ENCODE data around the gene BCR. TPM values are rescaled to one million over a fixed set of nuclear protein-coding genes. Genes with fewer than 3 reads are reported as not detected.

The BCR gene
- total and polyA plus RNA-seq, 2 of the 13 experiments (the other 11 are each of a cell fraction or from before 2014, with no cell fraction given) = 19.9 to 33.6 TPM

- Histone ChIP-seq H3K36me3 (replicated peaks in 1 of 2; ENCODE audit: control insufficient read depth in 1 of 2, insufficient read depth in 2 of 2, low read length in 2 of 2) (peaks cover 0 to 8% of the 10 kb centered on the region in 2 experiments; a peak in 3 of 5 replicates), H3K4me1 (ENCODE audit: insufficient read depth, low read length) (peaks cover 59% of the 10 kb centered on the region), H3K27ac (ENCODE audit: extremely low read length, insufficient read depth, low read length) (no peak overlapping the region), H4K20me1 (ENCODE audit: insufficient read depth, low read length) (no peaks in the 10 kb centered on the region; the same call in 1 of the 2 replicates), H3K9me3 (ENCODE audit: low read length) (no peaks in the 10 kb centered on the region), H3K9ac (ENCODE audit: insufficient read depth, low read depth, low read length) (no peak overlapping the region), H3K4me2 (ENCODE audit: low read depth, low read length) (no peak overlapping the region), H3K79me2 (ENCODE audit: insufficient read depth, low read length) (peaks cover 64% of the 10 kb centered on the region), H3K4me3 (replicated peaks in 1 of 3; ENCODE audit: insufficient read depth in 1 of 3, low read depth in 2 of 3, low read length in 3 of 3) (no peak overlapping the region), H2AFZ (ENCODE audit: low read length) (no peak overlapping the region), H3K27me3 (ENCODE audit: control insufficient read depth in 1 of 2, insufficient read depth in 2 of 2, low read length in 2 of 2) (no peaks in the 10 kb centered on the region)
- no peak for TF ChIP-seq ZNF674 (CRISPR knock-in tag; IDR thresholded peaks at IDR 0.05; ENCODE audit: low read depth)
- no peak for TF ChIP-seq ZNF101 (CRISPR knock-in tag; IDR thresholded peaks at IDR 0.05; ENCODE audit: borderline replicate concordance, low read depth)
- TF ChIP-seq HNRNPUL1 (IDR thresholded peaks at IDR 0.05; ENCODE audit: low read depth, low read length) = no peak
- in situ Hi-C loops (cut with HindIII; ENCODE audit: extremely low pct_ligation_motif_present, low pct_unique_long_range_greater_than_20kb) = no loop called here
- CTCF ChIA-PET (ENCODE audit: low intra/inter-chr PET ratio, low total read pairs) = no interaction called here
- DNase-seq (ENCODE audit: low spot score) (no peak), ATAC-seq (no peak), FAIRE-seq (no peak)
- 93% methylated on average over 3 of the region's 5 CpGs for WGBS (ENCODE audit: low lambda C conversion rate)
- intact Hi-C loops (cut with micrococcal nuclease; ENCODE audit: unreplicated experiment) = loop anchor here (5.0 kb wide), 1 partner anchor 38 kb away; no protein-coding TSS in a partner anchor
- no TSS peak for BruUV-seq (replicated peaks)
- POLR2A ChIA-PET = no interaction called here
Measured at GRCh38 chr22:23244690-23245044, 64.4 kb downstream of the BCR start.

DNA sequence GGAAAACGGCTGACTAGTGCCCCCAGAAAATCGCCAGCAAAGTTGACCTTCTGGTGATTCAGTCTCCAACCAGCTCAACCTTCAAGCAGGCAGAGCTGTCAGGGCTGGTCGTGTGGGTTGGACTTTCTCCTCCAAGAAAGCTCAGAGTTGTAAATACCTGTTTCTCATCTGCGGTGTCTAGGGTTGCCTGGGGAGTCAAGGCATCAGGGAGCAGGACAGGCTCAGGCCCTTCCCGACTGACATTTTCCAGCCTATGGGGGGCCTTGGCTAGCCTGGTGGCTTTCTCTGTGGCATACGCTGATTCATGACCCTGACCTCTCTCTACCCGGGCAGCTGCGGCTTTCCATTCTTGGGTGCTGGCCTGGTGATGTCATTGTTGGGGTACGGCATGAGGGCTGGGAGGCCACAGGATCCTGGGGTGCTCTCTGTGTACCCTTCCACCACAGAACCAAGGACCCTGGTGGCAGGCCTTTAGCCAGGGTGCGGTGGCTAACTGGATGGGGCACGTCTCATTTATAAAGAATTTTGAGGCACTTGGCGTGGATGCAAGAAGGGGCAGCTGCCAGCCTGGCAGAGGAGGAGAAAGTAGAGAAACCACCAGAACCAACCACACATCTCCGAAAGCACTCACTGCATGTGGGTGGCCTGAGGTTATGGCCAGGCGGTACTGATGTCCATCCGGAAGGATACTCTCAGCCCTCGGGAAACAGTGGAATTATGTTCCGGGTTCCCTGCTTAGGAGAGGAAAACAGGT lies 64.9 kb downstream of the BCR start:
- ChIA-PET CTCF (ENCODE audit: low intra/inter-chr PET ratio, low total read pairs) (no interaction called here), POLR2A (no interaction called here)
- no peak overlapping the region for H2AFZ ChIP-seq (ENCODE audit: low read length)
- no TSS peak for BruUV-seq (replicated peaks)
- H3K36me3 ChIP-seq (replicated peaks in 1 of 2; ENCODE audit: control insufficient read depth in 1 of 2, insufficient read depth in 2 of 2, low read length in 2 of 2) = peaks cover 0 to 8% of the 10 kb centered on the region in 2 experiments; a peak in 3 of 5 replicates
- H3K4me2 ChIP-seq (ENCODE audit: low read depth, low read length) = no peak overlapping the region
- FAIRE-seq (no peak), DNase-seq (ENCODE audit: low spot score) (no peak), ATAC-seq (no peak)
- no peak overlapping the region for H3K4me3 ChIP-seq (replicated peaks in 1 of 3; ENCODE audit: insufficient read depth in 1 of 3, low read depth in 2 of 3, low read length in 3 of 3)
- intact Hi-C loops (cut with micrococcal nuclease; ENCODE audit: unreplicated experiment) (loop anchor here (5.0 kb wide), 1 partner anchor 37 kb away; no protein-coding TSS in a partner anchor), in situ Hi-C loops (cut with HindIII; ENCODE audit: extremely low pct_ligation_motif_present, low pct_unique_long_range_greater_than_20kb) (no loop called here)
- no peaks in the 10 kb centered on the region; the same call in none of the 2 replicates for H4K20me1 ChIP-seq (ENCODE audit: insufficient read depth, low read length)
- no peak overlapping the region for H3K27ac ChIP-seq (ENCODE audit: extremely low read length, insufficient read depth, low read length)
- H3K9me3 ChIP-seq (ENCODE audit: low read length) = no peaks in the 10 kb centered on the region
- H3K4me1 ChIP-seq (ENCODE audit: insufficient read depth, low read length) = peaks cover 65% of the 10 kb centered on the region
- H3K79me2 ChIP-seq (ENCODE audit: insufficient read depth, low read length) = peaks cover 69% of the 10 kb centered on the region
- no peaks in the 10 kb centered on the region for H3K27me3 ChIP-seq (ENCODE audit: control insufficient read depth in 1 of 2, insufficient read depth in 2 of 2, low read length in 2 of 2)
- no peak overlapping the region for H3K9ac ChIP-seq (ENCODE audit: insufficient read depth, low read depth, low read length)
- 95% methylated on average over 12 of the region's 17 CpGs for WGBS (ENCODE audit: low lambda C conversion rate)
- TF ChIP-seq MATR3 (CRISPR knock-in tag; IDR thresholded peaks at IDR 0.05) (no peak), ZNF180 (CRISPR knock-in tag; IDR thresholded peaks at IDR 0.05; ENCODE audit: borderline replicate concordance, low read depth) (no peak), FOXM1 (CRISPR knock-in tag; IDR thresholded peaks at IDR 0.05) (no peak), RORA (CRISPR knock-in tag; IDR thresholded peaks at IDR 0.05) (no peak), JUNB (CRISPR knock-in tag; IDR thresholded peaks at IDR 0.05; ENCODE audit: borderline replicate concordance) (no peak), RBM39 (IDR thresholded peaks at IDR 0.05; ENCODE audit: low read depth, low read length, poor library complexity, severe bottlenecking) (no peak), ZNF552 (CRISPR knock-in tag; IDR thresholded peaks at IDR 0.05; ENCODE audit: borderline replicate concordance) (no peak), MEF2D (CRISPR knock-in tag; IDR thresholded peaks at IDR 0.05) (no peak), ZNF326 (CRISPR knock-in tag; IDR thresholded peaks at IDR 0.05; ENCODE audit: borderline replicate concordance) (no peak), ZNF713 (CRISPR knock-in tag; IDR thresholded peaks at IDR 0.05) (no peak)
- TF ChIP-seq, protein P1, sequence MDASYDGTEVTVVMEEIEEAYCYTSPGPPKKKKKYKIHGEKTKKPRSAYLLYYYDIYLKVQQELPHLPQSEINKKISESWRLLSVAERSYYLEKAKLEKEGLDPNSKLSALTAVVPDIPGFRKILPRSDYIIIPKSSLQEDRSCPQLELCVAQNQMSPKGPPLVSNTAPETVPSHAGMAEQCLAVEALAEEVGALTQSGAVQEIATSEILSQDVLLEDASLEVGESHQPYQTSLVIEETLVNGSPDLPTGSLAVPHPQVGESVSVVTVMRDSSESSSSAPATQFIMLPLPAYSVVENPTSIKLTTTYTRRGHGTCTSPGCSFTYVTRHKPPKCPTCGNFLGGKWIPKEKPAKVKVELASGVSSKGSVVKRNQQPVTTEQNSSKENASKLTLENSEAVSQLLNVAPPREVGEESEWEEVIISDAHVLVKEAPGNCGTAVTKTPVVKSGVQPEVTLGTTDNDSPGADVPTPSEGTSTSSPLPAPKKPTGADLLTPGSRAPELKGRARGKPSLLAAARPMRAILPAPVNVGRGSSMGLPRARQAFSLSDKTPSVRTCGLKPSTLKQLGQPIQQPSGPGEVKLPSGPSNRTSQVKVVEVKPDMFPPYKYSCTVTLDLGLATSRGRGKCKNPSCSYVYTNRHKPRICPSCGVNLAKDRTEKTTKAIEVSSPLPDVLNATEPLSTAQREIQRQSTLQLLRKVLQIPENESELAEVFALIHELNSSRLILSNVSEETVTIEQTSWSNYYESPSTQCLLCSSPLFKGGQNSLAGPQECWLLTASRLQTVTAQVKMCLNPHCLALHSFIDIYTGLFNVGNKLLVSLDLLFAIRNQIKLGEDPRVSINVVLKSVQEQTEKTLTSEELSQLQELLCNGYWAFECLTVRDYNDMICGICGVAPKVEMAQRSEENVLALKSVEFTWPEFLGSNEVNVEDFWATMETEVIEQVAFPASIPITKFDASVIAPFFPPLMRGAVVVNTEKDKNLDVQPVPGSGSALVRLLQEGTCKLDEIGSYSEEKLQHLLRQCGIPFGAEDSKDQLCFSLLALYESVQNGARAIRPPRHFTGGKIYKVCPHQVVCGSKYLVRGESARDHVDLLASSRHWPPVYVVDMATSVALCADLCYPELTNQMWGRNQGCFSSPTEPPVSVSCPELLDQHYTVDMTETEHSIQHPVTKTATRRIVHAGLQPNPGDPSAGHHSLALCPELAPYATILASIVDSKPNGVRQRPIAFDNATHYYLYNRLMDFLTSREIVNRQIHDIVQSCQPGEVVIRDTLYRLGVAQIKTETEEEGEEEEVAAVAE (CRISPR knock-in tag; IDR thresholded peaks at IDR 0.05; ENCODE audit: borderline replicate concordance) = no peak
